Natural killer cell treated with Interleukin-12 subunit alpha and Interleukin-12 subunit beta and Interleukin-15 and Interleukin-18, amount 100 ng/mL, for 72 hours (primary cell): Measurements from ENCODE around the gene TBL1Y. TPM values are rescaled to one million over a fixed set of nuclear protein-coding genes. Genes with fewer than 3 reads are reported as not detected.
"Not testable (repeated sequence)": the region's sequence is repeated elsewhere in the genome, so short reads cannot be mapped to it uniquely, and the experiment has no call there.

Experiments used
- ATAC-seq, 2 donors: fragments of 150-1000 bp; cut with Tn5 transposase in 1 of 2; sonication (Bioruptor Pico), chemical (Tn5 transposase) in 1 of 2; 2 replicates each; pipeline ENCODE4 v1.10.0; 2021
- DNase-seq: peaks from one replicate; pipeline ENCODE4 v3.0.0; 2022; ENCODE audit warnings: low spot score
- H3K27ac Mint-ChIP-seq, 2 donors: 1 replicate in 1 of 2; 2 replicates in 1 of 2; pipeline ENCODE4 v1.8.0; 2022; ENCODE audit warnings: mixed read lengths in 2 of 2, mild to moderate bottlenecking in 1 of 2, moderate library complexity in 1 of 2
- H3K27me3 Mint-ChIP-seq, 2 donors: 1 replicate in 1 of 2; 2 replicates in 1 of 2; pipeline ENCODE4 v1.8.0; 2022; ENCODE audit warnings: mixed read lengths in 2 of 2
- H3K36me3 Mint-ChIP-seq: one replicate; pipeline ENCODE4 v1.8.0; 2022; ENCODE audit warnings: mixed read lengths
- H3K4me1 Mint-ChIP-seq, 2 donors: 1 replicate in 1 of 2; 2 replicates in 1 of 2; pipeline ENCODE4 v1.8.0; 2022; ENCODE audit warnings: low read depth in 2 of 2, mixed read lengths in 2 of 2, mild to moderate bottlenecking in 1 of 2
- H3K4me3 Mint-ChIP-seq: one replicate; pipeline ENCODE4 v1.8.0; 2022; ENCODE audit warnings: mixed read lengths
- H3K9me3 Mint-ChIP-seq: 2 replicates; pipeline ENCODE4 v1.8.0; 2022; ENCODE audit warnings: mixed read lengths
- total RNA-seq, 2 donors: library from RNA; stranded (reverse); gene quantifications; one replicate each; pipeline ENCODE4 v1.2.3, GENCODE V29; 2022

TBL1Y gene
- total RNA-seq, result not detected

DNA sequence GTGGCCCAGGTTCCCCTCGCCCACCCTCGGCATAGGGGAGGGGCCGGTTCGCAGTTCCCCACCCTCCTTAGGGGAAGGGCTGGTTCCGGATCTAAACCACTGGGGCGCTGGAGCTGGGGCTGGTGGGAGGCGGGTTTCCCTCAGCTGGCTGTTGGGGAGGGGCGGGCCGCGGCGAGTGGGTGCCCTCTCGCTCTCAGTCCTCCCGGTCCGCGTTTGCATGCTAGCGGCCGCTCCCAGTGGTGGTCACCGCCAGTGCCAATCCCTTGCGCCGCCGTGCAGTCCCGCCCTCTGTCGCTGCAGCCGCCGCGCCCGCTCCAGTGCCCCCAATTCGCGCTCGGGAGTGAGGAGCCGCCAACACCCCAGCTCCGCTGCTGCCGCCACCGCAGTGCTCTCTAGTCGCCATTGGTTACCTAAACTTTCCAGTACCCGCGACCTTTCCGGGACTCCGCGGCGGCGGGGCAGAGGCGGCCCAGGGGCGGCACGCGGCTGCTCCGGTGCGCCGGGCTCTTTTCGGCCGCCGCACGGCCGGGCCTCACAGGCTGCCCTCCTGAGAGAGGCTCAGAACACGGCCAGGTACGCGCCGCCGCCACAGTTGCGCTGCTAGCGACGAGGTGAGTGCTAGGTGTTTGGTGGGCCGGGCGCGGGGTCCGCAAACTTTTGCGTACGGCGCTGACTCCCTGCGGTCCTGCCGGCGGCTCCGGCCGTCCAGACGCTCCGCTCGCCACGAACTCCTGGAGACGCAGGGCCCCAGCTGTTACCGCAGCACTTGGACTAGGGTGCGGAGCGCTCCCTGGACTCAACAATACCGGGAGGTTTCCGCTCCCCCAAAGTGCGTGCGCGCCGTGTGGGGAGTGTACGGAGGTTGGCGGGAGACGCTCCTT, at the start of gene TBL1Y:
TBL1Y (plus strand) TSS at position 326 of the 881 bp plus-strand sequence. CDS start 114,388 bp downstream, outside the sequence.
- ATAC-seq (no peak), DNase-seq (no peak)
- Mint-ChIP-seq H3K4me3 (no peak within 1 kb of the TSS), H3K36me3 (no peaks in the 10 kb centered on the region), H3K27ac (no peak within 1 kb of the TSS), H3K9me3 (no peaks in the 10 kb centered on the region), H3K4me1 (peaks cover 0 to 8% of the 10 kb centered on the region in 2 donors), H3K27me3 (peaks cover 0 to 18% of the 10 kb centered on the region in 2 donors)

DNA sequence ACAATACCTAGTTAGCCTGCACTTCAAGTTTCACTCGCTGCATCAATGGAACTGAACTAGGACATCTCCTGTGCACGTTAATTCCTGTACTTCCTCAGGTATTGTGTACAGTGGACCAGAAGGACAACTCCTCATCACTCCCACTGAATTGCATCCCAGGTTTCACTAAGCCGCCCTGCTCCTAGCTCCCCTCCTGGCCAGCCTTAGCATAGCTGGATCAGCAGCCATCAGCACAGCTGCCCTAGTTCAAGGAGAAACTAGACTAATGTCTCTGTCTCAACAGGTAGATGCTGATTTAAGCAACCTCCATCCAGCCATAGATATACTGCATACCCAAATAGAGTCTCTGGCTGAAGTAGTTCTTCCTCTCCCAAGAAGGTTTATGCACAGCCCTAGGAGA, 16.0 kb upstream of the TBL1Y start:
- DNase-seq, result no peak
- H3K36me3 Mint-ChIP-seq, result no peaks in the 10 kb centered on the region
- no peak overlapping the region for H3K4me3 Mint-ChIP-seq
- H3K4me1 Mint-ChIP-seq, result no peaks in the 10 kb centered on the region
- H3K27ac Mint-ChIP-seq, result no peak overlapping the region
- no peaks in the 10 kb centered on the region for H3K27me3 Mint-ChIP-seq
- no peaks in the 10 kb centered on the region for H3K9me3 Mint-ChIP-seq
- no peak for ATAC-seq

DNA sequence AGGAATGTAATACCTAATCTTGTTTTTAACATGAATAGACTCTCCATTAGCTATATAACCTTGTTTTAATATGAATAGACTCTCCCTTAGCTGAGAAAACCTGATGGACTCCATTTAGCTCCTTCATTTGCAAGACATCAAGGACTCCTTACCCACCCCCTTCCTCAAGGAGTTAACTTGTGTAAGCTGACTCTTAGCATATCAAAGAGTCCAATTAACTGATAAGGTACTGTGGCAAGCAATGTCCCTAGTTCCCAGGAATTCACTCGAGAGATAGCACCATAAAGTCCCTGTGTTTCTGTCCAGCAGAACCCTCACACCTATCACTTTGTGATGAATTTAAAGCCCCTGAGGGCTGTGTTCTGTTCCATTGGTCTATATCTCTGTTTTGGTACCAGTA, 15.3 kb upstream of the TBL1Y start:
- no peaks in the 10 kb centered on the region for H3K27me3 Mint-ChIP-seq
- ATAC-seq, result no peak
- H3K4me3 Mint-ChIP-seq, result no peak overlapping the region
- H3K4me1 Mint-ChIP-seq, result no peaks in the 10 kb centered on the region
- DNase-seq, result no peak
- H3K9me3 Mint-ChIP-seq, result no peaks in the 10 kb centered on the region
- no peaks in the 10 kb centered on the region for H3K36me3 Mint-ChIP-seq
- H3K27ac Mint-ChIP-seq, result no peak overlapping the region

- H3K4me3 Mint-ChIP-seq, H3K9me3 Mint-ChIP-seq, H3K36me3 Mint-ChIP-seq, ATAC-seq, DNase-seq, H3K27ac Mint-ChIP-seq, H3K4me1 Mint-ChIP-seq, H3K27me3 Mint-ChIP-seq: not testable (repeated sequence)
Measured at GRCh38 chrY:6902116-6902515, 8.4 kb upstream of the TBL1Y start.

GRCh38 chrY:6907591-6907990, 2.9 kb upstream of the TBL1Y start:
- Mint-ChIP-seq H3K4me3 (no peak overlapping the region), H3K4me1 (peaks cover 0 to 8% of the 10 kb centered on the region in 2 donors), H3K36me3 (no peaks in the 10 kb centered on the region), H3K27ac (no peak overlapping the region), H3K27me3 (peaks cover 0 to 13% of the 10 kb centered on the region in 2 donors), H3K9me3 (no peaks in the 10 kb centered on the region)
- ATAC-seq (no peak), DNase-seq (no peak)

DNA sequence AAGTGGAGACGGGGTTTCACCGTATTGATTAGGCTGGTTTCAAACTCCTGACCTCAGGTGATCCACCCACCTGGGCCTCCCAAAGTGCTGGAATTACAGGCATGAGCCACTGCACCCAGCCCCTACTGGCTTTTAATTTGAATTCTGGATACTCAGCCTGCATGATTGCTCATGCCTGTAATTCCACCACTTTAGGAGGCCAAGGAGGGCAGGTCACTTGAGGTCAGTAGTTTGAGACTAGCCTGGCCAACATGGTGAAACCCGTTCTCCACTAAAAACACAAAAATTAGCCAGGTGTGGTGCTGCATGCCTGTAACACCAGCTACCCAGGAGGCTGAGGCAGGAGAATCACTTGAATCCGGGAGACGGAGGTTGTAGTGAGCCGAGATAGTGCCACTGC, 2.5 kb upstream of the TBL1Y start:
- not testable (repeated sequence) for H3K36me3 Mint-ChIP-seq, H3K4me1 Mint-ChIP-seq, DNase-seq, H3K4me3 Mint-ChIP-seq, H3K9me3 Mint-ChIP-seq, H3K27ac Mint-ChIP-seq, ATAC-seq
- H3K27me3 Mint-ChIP-seq, result peaks cover 0 to 13% of the 10 kb centered on the region in 2 donors

GRCh38 chrY:6909118-6909521, 1.4 kb upstream of the TBL1Y start:
- Mint-ChIP-seq H3K36me3 (no peaks in the 10 kb centered on the region), H3K9me3 (no peaks in the 10 kb centered on the region), H3K4me1 (peaks cover 0 to 8% of the 10 kb centered on the region in 2 donors), H3K4me3 (no peak overlapping the region), H3K27me3 (peaks cover 0 to 18% of the 10 kb centered on the region in 2 donors), H3K27ac (no peak overlapping the region)
- DNase-seq (no peak), ATAC-seq (no peak)

- H3K9me3 Mint-ChIP-seq, result no peaks in the 10 kb centered on the region
- no peak for ATAC-seq
- H3K4me3 Mint-ChIP-seq, result no peak overlapping the region
- no peaks in the 10 kb centered on the region for H3K36me3 Mint-ChIP-seq
- no peak overlapping the region for H3K27ac Mint-ChIP-seq
- DNase-seq, result no peak
- peaks cover 0 to 8% of the 10 kb centered on the region in 2 donors for H3K4me1 Mint-ChIP-seq
- peaks cover 0 to 18% of the 10 kb centered on the region in 2 donors for H3K27me3 Mint-ChIP-seq
Measured at GRCh38 chrY:6909856-6910255, 641 bp upstream of the TBL1Y start.

- Mint-ChIP-seq H3K4me3 (no peak within 1 kb of the TSS), H3K36me3 (no peaks in the 10 kb centered on the region), H3K27ac (no peak within 1 kb of the TSS), H3K27me3 (peaks cover 0 to 18% of the 10 kb centered on the region in 2 donors), H3K9me3 (no peaks in the 10 kb centered on the region), H3K4me1 (peaks cover 0 to 8% of the 10 kb centered on the region in 2 donors)
- ATAC-seq (no peak), DNase-seq (no peak)
Measured at GRCh38 chrY:6911253-6911881, 870 bp downstream of the TBL1Y start, which contains the start of gene AMELY. Gene AMELY, minus strand, starts transcription at chrY:6911752. Its CDS starts 39,144 bp downstream, at chrY:6872608.

DNA sequence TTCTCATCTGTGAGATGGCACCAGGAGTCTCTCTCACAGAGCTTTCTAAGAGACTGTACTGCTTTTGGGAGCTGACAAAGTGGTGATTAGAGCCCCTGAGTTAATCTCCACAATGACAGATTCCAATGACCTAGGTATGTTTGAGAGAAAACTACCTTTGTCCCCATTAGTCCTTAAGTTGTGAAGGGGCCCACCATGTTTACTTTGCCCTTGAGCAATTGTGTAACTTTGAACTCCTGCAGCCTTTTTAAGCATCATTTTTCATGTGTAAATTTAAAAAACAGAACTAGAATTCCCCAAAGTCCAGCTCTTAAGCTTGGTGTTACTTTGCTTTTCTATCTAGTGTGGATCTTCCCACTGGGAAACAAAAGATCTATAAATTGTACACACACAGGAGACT, 2.9 kb downstream of the TBL1Y start:
- H3K27ac Mint-ChIP-seq, result no peak overlapping the region
- no peaks in the 10 kb centered on the region for H3K36me3 Mint-ChIP-seq
- no peak overlapping the region for H3K4me3 Mint-ChIP-seq
- no peaks in the 10 kb centered on the region for H3K9me3 Mint-ChIP-seq
- no peak for DNase-seq
- ATAC-seq, result no peak
- peaks cover 0 to 8% of the 10 kb centered on the region in 2 donors for H3K4me1 Mint-ChIP-seq
- peaks cover 0 to 18% of the 10 kb centered on the region in 2 donors for H3K27me3 Mint-ChIP-seq

- no peaks in the 10 kb centered on the region for H3K9me3 Mint-ChIP-seq
- ATAC-seq (no peak), DNase-seq (no peak)
- no peak overlapping the region for H3K4me3 Mint-ChIP-seq
- no peaks in the 10 kb centered on the region for H3K27me3 Mint-ChIP-seq
- no peaks in the 10 kb centered on the region for H3K36me3 Mint-ChIP-seq
- no peaks in the 10 kb centered on the region for H3K4me1 Mint-ChIP-seq
- H3K27ac Mint-ChIP-seq, result no peak overlapping the region
Measured at GRCh38 chrY:6921061-6921460, 10.6 kb downstream of the TBL1Y start.

- ATAC-seq, result no peak
- Mint-ChIP-seq H3K27ac (no peak overlapping the region), H3K4me1 (no peaks in the 10 kb centered on the region), H3K36me3 (no peaks in the 10 kb centered on the region), H3K4me3 (no peak overlapping the region), H3K27me3 (no peaks in the 10 kb centered on the region), H3K9me3 (no peaks in the 10 kb centered on the region)
- no peak for DNase-seq
Measured at GRCh38 chrY:6928265-6928664, 17.8 kb downstream of the TBL1Y start.

DNA sequence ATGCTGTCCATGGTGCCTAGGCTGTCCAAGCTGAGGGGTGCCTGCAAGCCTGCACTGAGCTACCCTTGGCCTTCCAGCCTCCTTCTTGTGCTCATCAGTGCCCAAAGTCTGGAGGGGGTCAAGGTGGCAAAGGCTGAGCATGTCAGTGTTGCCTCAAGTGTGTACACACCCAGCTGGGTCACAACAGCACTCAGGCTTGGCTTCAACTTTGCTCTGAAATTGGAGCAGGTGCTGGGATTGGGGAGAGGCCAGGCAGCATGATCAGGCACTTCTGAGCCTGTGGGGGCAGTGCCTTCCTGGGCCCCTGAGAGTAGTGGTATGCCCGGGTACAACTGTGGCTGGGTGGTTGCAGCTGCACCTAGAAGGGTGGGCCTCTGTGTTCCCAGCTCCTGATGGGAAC, 18.7 kb downstream of the TBL1Y start:
- Mint-ChIP-seq H3K4me1 (no peaks in the 10 kb centered on the region), H3K27me3 (no peaks in the 10 kb centered on the region), H3K4me3 (no peak overlapping the region), H3K27ac (no peak overlapping the region), H3K9me3 (no peaks in the 10 kb centered on the region), H3K36me3 (no peaks in the 10 kb centered on the region)
- no peak for DNase-seq
- no peak for ATAC-seq

GRCh38 chrY:6931779-6932396, 21.4 kb downstream of the TBL1Y start:
- H3K36me3 Mint-ChIP-seq, result no peaks in the 10 kb centered on the region
- H3K27ac Mint-ChIP-seq, result no peak overlapping the region
- H3K4me1 Mint-ChIP-seq, result no peaks in the 10 kb centered on the region
- ATAC-seq, result no peak
- peaks cover 0 to 4% of the 10 kb centered on the region in 2 donors for H3K27me3 Mint-ChIP-seq
- no peaks in the 10 kb centered on the region for H3K9me3 Mint-ChIP-seq
- no peak overlapping the region for H3K4me3 Mint-ChIP-seq
- no peak for DNase-seq
